CMK (cell line): Measurements from ENCODE around the gene CD163.
"Not testable (repeated sequence)": the region's sequence is repeated elsewhere in the genome, so short reads cannot be mapped to it uniquely, and the experiment has no call there.

Experiments used
- DNase-seq: peaks from one replicate; pipeline ENCODE4 v3.0.0-alpha.2; 2010; ENCODE audit warnings: low read depth

The CD163 gene

DNA sequence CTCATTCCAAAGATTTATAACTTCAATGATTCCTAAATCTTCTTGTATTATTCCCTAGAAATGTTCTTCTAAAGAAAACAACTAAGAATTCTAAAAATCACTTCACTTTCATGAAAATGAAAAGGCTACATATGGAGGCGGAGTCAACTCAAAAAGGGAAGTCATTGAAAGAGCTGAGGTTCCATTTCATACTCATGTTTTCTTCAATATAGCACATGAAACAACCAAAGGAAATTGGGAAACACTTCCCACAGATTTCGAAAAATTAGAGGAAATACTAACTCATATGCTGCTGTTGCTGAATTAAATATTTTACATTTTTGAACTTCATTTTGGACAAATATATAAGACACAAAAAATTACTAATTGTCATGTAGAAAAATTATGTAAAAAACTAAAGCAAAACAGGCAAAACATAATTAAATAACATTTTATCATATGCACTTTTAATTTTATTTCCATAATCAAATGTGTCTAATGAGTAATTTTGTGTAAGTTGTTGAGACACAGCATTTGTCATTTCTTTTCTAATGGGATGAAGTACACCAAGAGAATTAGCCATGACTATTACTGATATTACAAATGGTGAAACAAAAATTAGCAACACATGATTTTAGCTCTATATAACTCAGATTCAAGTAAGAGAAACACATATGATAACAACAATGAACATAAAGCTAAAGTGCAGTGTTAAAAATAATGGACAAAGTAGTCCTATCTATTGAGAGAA is at the start of gene CD163:
Gene CD163 (minus strand): TSS at position 92 of the 730 bp plus-strand sequence. CDS start 87 bp downstream, at position 5.
- no peak for DNase-seq

DNA sequence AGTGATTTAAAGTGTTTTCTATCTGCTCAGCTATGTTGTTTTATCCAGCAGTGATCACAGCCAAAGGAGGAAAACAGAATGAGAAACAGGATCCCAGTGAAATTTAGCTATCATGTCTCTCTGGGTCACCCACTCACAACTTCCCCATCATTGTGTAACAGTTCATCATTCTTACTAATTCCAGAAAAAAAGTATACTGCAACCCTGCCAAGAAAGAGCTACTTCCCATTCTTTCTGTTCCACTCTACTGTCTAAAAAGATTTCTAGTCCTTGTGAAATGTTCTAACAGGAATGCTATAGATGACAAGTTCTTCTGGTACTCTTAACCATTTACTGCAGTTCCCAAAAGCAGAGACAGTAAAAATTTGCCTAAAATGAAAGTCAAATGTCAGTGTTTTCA is 39.2 kb upstream of the CD163 start:
- no peak for DNase-seq

DNA sequence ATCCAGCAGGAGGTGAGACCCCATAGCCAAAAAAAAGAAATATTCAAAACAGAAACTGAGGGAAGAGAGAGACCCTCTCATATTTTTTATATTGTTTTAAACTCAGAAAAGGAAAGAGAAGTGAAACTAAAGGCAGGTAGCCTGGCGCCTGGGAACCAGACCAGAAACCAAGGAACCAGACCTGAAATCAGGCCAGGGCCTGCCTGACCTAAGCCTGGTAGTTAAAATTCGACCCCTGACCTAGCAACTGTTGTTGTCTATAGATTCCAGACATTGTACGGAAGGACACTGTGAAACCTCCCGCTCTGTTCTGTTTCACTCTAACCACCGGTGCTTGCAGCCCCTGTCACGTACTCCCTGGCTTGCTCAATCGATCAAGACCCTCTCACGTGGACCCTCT is 38.5 kb upstream of the CD163 start:
- no peak for DNase-seq

DNA sequence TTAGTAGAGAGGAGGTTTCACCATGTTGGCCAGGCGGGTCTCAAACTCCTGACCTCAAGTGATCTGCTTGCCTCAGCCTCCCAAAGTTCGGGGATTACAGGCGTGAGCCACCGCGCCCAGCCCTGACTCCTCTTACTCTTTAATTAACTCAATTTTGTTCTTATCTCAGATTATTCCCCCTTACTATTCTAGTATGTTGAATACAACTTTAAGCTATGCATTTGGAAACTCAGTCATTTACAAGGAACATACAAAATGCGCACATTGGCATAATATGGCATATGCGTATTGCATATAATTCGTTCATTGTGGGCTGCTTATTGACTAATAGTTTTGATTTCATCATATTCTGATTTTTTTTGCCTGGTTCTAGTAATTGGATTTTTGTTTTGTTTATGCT is 10.8 kb upstream of the CD163 start:
- DNase-seq, result no peak

DNA sequence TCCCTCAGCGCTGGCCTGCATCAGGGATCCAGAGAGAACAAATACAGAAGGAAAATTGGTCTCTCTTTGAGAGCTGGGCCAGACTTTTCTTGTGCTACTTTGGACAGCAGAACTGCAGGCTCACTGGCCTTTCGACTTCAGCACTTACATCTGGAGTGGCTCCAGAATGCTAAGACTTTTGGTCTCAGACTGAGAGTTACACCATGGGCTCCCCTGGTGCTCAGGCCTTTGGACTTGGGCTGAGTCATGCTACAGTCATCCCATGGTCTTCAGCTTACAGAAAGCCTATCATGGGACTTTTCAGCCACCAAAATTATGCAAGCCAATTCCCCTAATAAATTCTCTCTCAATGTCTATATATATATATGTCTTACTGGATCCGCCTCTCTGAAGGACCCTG is 9.0 kb upstream of the CD163 start:
- DNase-seq, result no peak

DNA sequence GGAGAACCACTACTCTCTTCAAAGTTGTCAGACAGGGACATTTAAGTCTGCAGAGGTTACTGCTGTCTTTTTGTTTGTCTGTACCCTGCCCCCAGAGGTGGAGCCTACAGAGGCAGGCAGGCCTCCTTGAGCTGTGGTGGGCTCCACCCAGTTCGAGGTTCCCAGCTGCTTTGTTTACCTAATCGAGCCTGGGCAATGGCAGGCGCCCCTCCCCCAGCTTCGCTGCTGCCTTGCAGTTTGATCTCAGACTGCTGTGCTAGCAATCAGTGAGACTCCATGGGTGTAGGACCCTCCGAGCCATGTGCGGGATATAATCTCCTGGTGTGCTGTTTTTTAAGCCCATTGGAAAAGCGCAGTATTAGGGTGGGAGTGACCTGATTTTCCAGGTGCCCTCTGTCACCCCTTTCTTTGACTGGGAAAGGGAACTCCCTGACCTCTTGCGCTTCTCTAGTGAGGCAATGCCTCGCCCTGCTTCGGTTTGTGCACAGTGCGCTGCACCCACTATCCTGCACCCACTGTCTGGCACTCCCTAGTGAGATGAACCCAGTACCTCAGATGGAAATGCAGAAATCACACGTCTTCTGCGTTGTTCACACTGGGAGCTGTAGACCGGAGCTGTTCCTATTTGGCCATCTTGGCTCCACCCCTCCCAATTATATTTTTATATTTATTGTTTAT is 6.4 kb upstream of the CD163 start:
- not testable (repeated sequence) for DNase-seq

DNA sequence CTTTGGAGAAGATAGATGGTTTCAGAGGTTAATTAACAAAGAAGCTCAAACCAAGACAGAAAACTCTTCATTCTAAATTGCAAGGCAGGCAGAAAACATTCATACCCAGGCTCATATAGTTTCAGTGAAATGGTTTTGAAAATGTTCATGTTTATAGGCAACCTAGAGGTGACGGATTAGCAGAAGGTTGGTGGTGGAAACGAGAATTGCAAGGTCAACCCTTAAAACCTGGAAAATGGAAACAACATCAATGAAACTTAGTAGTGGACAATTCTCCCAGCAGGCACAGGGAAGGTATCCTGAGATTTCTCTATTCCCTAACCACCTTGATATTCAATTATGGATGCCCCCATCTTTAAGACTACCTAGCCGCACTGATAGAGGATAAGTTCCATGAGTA is 965 bp downstream of the CD163 start:
- no peak for DNase-seq

DNA sequence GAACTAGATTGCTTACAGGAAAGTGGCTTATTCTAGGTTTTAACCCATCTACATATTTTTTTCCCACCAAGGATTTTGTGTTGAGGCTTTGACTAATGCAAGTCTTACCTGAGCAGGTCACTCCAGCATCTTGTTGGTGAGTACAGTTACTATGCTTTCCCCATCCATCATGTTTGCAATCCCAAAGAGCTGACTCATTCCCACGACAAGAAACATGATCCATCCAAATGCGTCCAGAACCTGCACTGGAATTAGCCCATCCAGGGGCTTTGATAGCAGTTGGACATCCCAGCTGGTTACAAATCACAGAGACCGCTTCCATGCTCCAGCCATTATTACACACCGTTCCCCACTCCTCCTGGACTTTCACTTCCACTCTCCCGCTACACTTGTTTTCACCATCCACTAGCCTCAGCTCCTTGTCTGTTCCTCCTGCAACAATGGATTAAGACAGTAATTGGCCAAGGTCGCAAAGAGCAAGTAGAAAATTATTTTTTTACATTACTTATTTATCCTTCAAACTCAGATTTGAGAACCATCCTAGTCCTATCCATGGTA is 2.5 kb downstream of the CD163 start:
- no peak for DNase-seq

DNA sequence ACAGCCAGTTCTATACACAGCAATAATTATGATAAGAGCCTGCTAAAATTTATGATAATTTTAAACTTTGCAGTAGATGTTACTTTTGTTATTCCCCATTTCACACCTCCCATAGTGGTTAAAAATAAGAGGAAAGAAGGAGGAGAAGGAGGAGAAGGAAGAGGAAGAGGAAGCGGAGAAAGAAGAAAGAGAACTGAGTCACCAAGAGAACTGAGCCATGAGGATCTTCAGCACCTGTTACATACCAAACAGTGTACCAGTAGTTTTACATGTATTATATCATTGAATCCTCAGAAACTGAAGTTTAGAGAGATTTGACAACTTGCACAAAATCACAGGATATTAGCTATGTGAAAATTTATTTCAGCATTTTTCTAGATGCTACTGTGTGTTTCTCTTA is 3.9 kb downstream of the CD163 start:
- no peak for DNase-seq

DNA sequence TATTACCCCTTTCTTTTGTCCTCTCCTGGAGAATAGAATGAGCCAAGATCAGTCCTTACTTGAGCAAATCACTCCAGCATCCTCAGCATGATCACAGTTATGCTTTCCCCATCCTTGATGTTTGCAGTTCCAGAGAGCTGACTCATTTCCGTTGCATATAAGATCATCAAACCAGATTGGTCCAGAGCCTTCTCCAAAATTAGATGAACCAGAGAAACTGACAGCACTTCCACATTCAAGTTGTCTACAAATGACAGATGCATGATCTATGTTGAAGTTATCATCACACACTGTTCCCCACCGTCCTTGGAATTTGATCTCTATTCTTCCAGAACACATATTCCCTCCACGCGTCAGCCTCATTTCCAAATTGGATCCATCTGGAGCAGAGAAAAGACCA is 4.8 kb downstream of the CD163 start:
- DNase-seq, result no peak

DNA sequence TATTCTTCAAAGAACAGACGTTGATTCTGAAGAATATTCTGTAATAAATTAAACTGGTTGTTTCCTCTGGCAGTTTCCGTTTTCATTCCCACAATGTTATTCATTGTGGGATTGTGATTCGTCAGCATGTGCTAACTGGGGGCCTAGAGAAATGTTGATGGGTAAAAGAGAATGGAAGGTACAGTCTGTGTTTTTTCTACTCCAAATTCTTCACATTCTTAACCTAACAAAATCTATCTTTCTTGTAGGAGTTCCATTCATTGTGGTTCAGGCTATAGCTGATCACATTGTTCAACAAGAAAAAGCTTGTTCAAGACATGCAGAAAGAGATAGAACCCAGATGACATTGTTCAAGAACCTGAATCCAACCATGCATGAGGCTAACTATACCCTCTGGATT is 5.9 kb downstream of the CD163 start:
- no peak for DNase-seq

DNA sequence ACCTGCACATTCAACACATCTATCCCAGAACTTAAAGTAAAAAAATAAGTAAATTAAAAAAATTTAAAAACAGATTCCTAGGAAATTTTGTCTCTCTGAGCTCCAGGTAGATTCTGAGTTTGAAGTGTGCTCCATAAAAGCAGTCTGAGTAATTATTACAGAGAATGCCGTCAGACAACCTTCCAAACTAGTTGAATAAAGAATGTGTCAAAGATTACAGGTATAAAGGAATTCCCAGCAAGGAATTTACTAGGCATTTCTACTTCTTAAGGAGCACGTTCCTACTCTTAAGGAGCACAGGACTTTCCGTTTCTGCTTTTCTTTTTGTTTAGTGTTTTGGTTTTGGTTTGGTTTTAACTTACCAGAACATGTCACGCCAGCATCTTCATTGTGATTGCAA is 7.1 kb downstream of the CD163 start:
- no peak for DNase-seq

DNA sequence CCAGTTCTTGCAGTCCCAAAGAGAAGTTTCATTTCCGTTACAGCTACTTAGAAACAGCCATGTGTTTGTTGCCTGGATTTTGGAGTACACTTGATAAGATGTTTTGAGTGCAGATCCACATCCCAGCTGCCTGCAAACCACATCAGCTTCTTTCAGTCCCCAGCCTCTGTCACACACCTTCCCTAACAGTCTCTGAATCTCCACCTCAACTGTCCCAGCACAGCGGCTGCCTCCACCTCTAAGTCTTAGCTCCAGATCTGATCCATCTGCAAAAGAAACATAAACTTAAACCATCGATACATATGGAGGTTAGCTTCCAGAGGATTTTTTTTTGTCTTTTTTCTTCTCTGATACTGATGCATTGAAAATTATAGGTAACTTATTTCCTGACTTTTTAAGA is 8.4 kb downstream of the CD163 start:
- DNase-seq, result no peak

DNA sequence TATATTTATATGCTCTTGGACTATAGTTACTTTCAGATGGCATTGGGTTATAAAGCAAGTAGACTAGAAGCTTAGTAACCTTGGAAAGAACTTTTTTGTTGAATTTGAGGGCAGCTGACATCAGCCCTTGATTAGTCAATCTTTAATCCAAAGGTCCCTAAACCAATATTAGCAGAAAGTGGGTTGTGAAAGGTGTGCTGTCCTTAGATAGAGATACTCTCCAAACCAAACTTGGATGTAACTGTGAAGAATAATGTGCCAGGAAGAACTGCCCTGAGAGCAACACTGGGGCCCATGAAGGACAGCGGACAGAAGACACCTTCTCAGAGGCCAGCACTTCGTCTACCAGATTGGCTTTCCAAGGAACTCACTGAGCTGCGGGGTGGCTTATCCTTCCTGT is 10.6 kb downstream of the CD163 start:
- DNase-seq, result no peak

DNA sequence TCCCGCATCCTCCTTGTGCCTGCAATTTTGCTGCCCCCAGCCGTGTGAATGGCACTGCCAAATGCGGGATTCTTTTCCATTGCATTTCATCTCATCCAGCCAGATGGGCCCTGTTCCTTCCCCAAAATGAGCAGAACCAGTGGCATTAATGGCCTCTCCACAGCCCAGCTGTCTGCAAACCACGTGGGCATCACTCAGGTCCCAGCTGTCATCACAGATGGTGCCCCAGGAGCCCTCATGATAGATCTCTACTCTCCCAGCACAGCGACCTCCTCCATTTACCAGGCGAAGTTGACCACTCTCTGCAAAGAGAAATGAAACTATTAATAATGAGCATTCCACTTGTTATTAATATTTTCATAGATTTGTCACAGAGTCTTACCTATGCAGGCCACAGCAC is 17.1 kb downstream of the CD163 start:
- no peak for DNase-seq

DNA sequence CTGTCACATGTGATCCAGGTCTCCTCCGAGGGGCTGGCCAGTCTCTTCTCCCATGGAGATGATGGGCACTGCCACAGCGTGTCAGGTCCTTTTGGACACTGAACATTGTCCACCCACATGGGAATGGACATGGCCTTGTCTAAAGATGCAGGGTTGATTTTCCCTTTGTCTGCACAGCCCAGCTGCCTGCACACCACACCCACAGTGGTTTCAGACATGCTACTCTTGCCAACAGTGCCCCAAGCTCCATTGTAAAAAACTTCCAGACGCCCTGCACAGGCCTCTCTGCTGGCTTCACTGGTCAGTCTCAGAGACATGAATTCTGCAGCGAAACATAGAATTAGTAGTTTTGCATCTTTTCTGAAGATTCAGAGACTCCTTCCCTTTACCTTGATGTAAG is 18.5 kb downstream of the CD163 start:
- DNase-seq, result no peak

DNA sequence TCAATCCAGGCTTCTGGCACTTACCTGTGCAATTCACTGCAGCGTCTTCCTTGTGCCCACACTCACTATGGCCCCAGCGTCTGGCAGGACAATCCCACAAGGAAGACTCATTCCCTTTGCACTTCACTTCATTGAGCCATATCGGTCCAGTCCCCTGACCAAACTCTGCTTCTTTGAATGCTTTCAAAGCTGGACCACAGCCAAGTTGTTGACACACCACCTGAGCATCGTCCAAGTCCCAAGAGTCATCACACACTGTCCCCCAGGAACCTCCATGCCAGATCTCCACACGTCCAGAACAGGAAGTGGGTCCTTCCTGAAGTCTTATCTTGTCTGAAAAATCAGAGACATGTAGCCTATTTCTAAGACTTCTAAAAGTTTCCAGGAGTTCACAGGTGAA is 20.2 kb downstream of the CD163 start:
- DNase-seq, result no peak

DNA sequence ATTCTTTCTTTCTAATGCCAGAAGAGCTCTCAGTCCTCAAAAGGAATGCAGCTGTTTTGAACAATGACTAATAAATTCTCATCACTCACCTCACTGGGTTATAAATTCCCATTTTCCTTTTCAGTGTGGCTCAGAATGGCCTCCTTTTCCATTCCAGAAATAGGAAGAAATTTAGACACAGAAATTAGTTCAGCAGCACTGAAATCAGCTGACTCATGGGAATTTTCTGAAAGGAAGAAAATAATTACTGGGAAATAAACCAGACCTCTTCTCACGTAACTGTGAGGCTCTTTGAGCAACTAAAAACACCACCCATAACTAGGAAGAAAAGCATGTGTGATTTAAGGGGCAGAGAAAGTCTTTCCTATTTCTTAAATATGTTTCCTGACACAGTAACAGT is 23.8 kb downstream of the CD163 start:
- no peak for DNase-seq

DNA sequence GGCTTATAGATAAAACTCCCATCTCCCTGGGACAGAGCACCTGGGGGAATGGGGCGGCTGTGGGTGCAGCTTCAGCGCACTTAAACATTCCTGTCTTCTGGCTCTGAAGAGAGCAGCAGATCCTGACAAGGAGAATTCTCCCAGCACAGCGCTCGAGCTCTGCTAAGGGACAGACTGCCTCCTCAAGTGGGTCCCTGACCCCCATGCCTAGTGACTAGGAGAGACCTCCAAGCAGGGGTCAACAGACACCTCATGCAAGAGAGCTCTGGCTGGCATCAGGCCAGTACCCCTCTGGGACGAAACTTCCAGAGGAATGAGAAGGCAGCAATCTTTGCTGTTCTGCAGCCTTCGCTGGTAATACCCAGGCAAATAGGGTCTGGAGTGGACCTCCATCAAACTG is 31.5 kb downstream of the CD163 start:
- no peak for DNase-seq

DNA sequence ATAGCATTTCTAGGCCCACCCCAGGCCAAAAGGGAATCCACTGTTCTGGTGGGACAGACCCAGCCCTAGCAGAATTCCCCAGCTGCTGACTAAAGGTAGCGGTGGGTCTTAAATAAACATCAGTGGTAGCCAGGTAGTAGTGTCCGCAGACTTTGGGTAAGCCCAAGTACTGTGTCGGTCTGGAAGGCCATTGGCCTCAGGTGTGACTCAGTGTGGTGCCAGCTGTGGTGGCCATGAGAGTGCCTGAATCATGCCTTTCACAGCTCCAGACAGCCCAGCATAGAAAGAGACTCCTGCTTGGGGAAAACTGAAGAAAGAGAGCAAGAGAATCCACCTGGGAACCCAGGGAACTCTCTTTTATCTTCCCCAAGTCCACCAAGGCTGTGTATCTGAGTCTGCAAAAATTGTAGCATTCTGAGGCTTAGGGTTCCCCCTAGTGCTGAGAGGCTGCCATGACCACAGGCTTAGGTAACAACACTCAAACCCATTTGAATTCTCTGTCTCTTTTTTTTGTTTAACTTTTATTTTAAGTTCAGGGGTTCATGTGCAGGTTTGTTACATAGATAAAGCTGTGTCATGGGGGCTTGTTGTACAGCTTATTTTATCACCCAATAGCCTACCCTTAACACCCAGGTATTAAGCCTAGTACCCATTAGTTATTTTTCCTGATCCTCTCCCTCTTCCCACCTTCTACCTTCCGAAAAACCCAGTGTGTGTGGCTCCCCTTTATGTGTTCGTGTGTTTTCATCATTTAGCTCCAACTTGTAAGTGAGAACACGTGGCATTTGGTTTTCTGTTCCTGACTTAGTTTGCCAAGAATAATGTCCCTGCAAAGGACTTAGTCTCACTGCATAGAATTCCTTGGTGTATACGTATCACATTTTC is 43.0 kb downstream of the CD163 start:
- no peak for DNase-seq

DNA sequence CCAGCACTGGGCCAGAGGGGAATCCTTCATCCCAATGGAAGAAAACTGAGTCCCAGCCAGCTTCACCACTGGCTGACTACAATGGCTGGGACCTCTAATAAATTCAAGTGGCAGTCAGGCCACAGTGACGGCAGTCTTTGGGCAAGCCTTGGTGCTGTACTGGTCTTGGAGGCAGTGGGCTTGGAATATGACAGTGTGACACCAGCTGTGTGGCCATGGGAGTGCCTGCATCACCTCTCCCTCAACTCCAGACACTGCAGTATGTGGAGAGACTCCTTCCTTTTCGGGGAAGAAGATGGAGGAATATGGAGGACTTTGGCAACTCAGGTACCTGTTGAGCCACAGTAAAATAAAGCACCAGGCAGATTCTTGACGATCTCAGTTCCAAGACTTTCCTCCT is 43.6 kb downstream of the CD163 start:
- no peak for DNase-seq

DNA sequence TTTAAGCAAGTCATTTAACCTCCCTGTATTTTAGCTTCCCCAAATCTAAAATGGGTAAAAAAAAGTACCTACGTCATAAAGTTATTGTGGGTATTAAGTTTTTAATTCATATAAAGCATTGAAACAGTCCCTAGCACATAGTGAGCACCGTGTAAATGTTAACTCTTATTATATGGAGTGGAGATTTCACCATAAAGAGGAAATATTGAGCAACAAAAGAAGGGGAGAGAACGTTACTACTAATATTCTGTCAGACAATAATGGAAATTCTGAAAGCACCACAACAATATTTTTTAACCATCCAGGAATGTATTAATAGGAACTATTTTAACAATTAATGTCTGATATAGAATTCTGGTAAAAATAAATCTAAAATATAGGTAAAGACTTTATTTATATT is 51.8 kb downstream of the CD163 start:
- DNase-seq, result no peak

DNA sequence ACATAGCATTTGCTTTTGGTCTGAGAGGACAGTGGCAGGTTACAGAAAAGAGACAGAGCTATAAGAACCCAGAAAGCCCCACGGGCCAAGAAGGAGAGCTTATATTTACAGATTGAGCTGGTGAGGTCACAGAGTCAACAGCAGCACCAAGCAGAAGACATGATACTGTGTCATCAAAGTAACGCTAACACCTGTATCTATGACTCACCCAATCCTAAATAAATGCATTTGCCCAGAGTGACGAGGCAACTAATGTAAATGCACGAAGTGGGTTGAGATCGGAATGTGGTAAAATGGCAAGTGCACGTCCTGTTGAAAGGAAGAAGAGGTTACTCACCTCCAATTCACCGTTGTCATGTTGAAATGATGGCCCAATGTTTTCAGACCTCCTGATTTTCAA is 52.9 kb downstream of the CD163 start:
- no peak for DNase-seq
